HG02642 (cell line): ENCODE results near the gene UNC5C.

Experiments used
- ATAC-seq: cut with Tn5 transposase; IDR thresholded peaks from one replicate; pipeline ENCODE4 v1.9.1; 2021; ENCODE audit warnings: mild to moderate bottlenecking; ENCODE audit not compliant: unreplicated experiment, poor library complexity

Gene UNC5C

GRCh38 chr4:95411371-95412088 is 137.2 kb downstream of the UNC5C start:
- no peak for ATAC-seq

- no peak for ATAC-seq
Measured at GRCh38 chr4:95410387-95410977, 138.3 kb downstream of the UNC5C start.

GRCh38 chr4:95409750-95410149 is 139.0 kb downstream of the UNC5C start:
- no peak for ATAC-seq

- ATAC-seq: no peak
Measured at GRCh38 chr4:95409127-95409526, 139.6 kb downstream of the UNC5C start.

- no peak for ATAC-seq
Measured at GRCh38 chr4:95402299-95402698, 146.5 kb downstream of the UNC5C start.

GRCh38 chr4:95398217-95398616 is 150.6 kb downstream of the UNC5C start:
- no peak for ATAC-seq

GRCh38 chr4:95394752-95395306 is 153.9 kb downstream of the UNC5C start:
- no peak for ATAC-seq

- ATAC-seq: no peak
Measured at GRCh38 chr4:95393821-95394220, 155.0 kb downstream of the UNC5C start.

GRCh38 chr4:95388911-95389310 is 159.9 kb downstream of the UNC5C start:
- ATAC-seq: no peak

GRCh38 chr4:95387719-95388118 is 161.1 kb downstream of the UNC5C start:
- no peak for ATAC-seq

GRCh38 chr4:95386410-95386809 is 162.4 kb downstream of the UNC5C start:
- no peak for ATAC-seq

GRCh38 chr4:95381843-95382580 is 166.8 kb downstream of the UNC5C start:
- ATAC-seq: no peak

- no peak for ATAC-seq
Measured at GRCh38 chr4:95379633-95380032, 169.1 kb downstream of the UNC5C start.

GRCh38 chr4:95377366-95377900 is 171.3 kb downstream of the UNC5C start:
- ATAC-seq: no peak

GRCh38 chr4:95371476-95372224 is 177.1 kb downstream of the UNC5C start:
- no peak for ATAC-seq

GRCh38 chr4:95367824-95368223 is 180.9 kb downstream of the UNC5C start:
- no peak for ATAC-seq

GRCh38 chr4:95363966-95364365 is 184.8 kb downstream of the UNC5C start:
- no peak for ATAC-seq

- no peak for ATAC-seq
Measured at GRCh38 chr4:95363559-95363925, 185.2 kb downstream of the UNC5C start.

GRCh38 chr4:95362906-95363558 is 185.7 kb downstream of the UNC5C start:
- no peak for ATAC-seq

- ATAC-seq: no peak
Measured at GRCh38 chr4:95362066-95362465, 186.7 kb downstream of the UNC5C start.
